Muscle of arm (tissue), 12 donors: ENCODE results near the gene EIF5. TPM values are rescaled to one million over a fixed set of nuclear protein-coding genes. Genes with fewer than 3 reads are reported as not detected.
A peak's percentile ranks its signal among the peaks of the same experiment; 100 is the strongest.

Source experiments
- DNase-seq: peaks from one replicate; pipeline ENCODE4 v3.0.0-alpha.2; 2013
- polyA plus RNA-seq, 12 donors: library from polyadenylated mRNA; unstranded; fragments of 120-200 nt; gene quantifications; one replicate each; pipeline ENCODE4 v1.2.1, GENCODE V29; 2013; ENCODE audit not compliant: insufficient read length in 12 of 12

EIF5 gene
- polyA plus RNA-seq, 12 donors, result 120 to 234 (median 198) TPM; not detected in 1

DNA sequence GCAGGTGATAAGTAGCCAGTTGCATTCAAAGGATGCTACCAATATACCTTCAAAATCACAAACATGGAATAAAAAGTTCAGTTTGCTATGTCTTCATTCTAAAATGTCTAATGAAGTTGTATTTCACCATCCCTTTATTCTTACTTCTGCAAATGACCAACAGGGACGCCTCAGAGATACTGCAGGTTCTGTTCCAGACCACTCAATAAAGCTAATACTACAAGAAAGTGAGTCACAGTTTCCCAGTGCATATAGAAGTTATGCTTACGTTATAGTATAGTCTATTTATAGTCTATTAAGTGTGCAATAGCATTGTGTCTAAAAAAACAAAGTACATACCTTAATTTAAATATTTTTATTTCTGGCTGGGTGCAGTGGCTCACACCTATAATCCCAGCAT is 29.3 kb upstream of the EIF5 start:
- DNase-seq, result no peak

DNA sequence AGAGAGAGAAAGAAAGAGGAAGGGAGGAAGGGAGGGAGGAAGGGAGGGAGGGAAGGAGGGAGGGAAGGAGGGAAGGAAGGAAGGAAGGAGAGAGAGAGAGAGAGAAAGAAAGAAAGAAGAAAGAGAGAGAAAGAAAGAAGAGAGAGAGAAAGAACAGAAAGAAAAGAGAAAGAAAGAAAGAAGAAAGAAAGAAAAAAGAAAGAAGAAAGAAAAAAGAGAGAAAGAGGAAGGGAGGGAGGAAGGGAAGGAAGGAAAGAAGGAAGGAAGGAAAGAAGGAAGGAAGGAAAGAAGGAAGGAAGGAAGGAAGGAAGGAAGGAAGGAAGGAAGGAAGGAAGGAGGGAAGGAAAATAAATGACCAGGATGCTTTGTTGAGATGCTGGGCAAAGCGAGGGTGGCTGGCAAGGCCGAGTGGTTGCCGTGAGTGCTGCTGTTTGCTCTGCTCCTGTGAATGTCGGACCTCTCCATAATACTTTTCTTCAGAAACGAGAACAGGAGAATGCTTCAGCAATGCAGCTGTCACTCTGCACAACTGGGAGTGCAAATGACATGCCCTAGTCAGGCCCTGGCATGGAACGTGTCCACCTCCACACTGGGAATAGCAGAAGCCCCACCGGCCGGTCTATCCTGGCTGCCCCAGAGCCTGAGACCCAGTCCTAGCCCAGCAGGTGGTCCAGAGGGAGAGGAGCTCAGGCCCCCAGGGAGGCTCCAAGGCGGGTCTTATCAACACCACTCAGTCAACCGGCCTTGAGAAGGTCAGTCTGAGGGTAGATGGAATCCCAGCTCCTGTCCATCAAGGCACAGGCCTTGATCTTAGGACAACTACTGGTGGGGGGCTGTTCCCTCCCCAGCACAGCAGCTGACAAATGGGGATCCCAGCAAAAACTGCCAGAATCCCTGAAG is 25.1 kb upstream of the EIF5 start:
- DNase-seq, result no peak

DNA sequence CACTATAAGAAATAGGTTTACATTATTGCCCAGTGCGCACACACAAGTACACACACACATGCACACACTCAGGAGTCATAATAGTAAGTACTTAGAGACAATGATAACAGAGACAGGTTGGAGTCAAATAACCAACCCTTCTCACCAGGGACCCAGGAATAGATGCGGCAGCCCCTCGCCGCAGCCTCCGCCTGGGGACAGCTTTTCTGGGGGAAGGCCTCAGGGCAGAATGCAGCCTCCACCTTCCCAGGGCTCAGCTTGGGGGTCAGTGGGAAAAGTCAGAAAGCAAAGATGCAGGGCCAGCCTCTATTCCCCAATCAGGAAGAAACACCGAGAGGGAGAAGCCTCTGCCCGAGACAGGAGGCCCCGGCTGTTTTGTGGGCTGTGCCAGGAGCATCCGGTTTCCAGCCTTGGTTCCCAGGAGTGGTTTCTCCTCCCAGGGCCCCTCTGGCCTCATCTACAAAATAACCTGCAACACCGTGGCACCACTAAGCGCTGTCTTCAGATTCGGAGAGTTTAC is 23.4 kb upstream of the EIF5 start:
- DNase-seq, result no peak

DNA sequence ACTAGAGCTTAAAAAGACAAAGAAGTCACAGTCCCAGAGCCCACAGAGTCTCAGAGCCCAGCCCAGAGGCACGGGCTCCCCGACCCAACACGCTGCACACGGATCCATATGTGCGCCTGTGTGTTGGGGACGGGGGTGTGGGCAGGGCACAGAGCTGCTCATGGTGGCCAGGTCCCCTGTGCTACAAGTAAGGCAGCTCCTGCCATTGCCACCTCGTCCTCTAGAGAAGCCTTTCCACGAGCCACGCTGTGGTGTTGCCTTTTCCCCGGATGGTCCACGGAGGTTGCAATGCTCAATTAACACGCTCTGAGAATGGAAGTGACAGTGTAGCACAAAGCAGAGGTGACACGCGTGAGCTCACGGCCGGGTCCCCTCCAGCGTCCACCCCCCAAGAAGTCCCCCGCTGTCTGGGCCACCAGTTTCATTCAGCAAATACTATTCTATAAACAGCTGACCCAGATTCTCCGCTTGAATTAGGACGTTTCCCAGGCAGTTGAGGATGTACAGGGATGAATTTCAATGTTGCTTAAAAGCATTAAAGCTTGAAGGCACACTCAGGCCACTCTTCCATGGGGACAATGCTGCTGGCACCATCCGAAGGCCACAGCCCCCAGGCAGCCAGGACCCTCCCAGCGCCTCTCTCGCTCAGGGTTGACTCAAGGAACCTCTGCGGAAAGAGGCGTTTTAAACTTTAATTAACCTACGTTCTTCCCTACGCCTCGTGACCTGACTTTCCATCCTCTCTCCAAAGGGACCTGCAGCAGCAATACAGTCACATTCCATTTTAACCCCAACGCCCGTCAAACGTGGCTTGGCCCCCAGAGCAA is 22.7 kb upstream of the EIF5 start:
- DNase-seq, result no peak

DNA sequence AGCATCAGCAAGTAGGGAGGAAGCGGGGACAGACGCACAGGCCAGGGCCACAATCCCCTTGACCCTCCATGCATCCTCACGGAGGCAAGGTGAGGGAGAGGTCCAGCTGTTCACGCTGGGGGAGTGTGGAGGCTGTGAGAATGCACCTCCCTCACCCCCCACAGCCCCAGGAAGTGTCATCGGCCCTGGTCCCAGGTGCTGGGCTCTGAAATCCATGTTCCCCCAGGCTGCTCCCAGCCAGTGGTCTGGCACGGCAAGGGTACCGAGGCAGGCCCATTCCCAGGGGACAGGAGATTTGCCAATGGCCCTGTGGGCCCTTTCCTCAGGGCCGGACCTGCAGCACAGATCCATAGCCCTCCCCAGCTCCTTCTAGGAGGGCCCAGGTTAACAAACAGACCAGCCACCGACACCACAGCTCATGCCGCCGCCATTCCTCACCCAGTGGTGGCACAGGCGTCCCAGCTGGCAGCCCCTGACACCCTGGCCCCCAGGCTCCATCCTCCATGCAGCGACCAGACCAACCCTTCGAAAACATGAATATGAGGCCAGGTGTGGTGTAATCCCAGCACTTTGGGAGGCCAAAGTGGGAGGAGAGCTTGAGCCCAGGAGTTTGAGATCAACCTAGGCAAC is 21.9 kb upstream of the EIF5 start:
- DNase-seq, result no peak

DNA sequence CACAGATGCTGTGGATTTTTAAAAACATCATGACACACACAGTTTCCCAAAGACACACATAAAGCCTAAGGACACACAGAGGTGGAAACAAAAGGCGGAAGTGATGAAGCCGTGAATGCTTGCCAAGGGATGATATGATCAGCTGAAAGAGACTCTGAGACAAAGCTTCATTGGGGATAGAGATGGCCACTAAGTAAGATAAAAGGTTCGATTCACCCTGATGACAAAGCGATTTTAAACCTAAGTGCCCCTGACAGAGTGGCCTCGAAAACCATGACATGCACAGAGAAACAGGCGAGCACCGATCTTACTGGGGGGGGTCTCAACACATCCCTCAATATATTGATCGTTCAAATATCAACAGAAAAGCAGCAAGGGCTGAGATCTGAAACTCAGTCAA is 20.3 kb upstream of the EIF5 start:
- no peak for DNase-seq

DNA sequence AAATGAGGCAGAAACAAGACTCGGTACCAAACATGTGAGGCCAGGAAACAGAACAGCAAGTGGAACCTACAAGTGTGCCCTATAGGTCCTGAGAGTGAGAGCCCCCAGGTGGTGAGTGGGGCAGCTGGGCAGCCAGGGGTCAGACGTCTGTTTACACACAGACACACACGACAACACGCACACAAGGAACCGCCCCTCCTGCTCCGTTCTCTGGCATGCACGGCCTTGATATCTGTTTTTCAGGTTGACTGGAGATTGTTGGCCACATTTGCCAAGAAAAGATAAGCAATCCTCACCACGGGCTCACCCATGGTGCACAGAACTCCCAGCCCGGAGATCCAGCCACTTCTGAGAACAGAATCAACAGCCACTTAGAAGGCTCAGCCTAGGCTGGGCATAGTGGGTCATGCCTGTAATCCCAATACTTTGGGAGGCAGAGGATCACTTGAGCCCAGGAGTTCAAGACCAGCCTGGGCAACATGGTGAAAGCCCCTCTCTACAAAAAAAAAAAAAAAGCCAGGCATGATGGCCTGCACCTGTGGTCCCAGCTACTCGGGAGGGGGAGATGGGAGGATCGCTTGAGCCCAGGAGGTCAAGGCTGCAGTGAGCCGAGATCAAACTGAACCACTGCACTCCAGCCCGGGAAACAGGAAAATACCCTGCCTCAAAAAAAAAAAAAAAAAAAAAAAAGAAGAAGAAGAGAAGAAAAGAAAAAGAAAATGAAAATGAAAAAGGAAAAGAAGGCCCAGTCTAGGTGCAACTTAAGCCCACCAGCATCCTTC is 19.4 kb upstream of the EIF5 start:
- DNase-seq, result no peak

DNA sequence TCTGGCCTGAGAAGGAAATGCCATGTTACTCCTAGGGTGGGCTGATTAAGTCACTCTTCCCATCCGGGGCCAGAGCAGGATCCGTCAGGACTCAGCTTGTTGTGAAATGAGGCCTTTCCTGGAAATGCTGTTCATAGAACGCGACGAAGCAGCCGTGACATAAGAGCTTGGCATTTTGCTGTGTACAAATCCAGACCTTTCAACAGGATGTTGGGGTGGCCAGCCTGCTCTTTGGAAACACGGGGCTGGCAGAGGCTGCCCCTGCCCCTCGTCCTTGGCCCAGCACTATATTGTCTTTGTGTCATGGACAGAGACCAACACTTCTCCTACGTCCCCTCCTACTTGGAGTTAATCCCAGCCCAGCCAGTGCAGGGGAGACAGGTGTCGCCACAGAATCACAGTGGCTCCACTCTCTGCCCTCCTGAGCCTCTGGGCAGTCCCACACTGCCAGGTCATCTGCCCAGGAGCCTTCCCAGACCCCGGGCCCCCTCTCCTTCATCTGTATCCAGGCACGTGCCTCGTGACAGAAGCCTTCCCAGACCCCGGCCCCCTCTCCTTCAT is 18.6 kb upstream of the EIF5 start:
- DNase-seq, result no peak

DNA sequence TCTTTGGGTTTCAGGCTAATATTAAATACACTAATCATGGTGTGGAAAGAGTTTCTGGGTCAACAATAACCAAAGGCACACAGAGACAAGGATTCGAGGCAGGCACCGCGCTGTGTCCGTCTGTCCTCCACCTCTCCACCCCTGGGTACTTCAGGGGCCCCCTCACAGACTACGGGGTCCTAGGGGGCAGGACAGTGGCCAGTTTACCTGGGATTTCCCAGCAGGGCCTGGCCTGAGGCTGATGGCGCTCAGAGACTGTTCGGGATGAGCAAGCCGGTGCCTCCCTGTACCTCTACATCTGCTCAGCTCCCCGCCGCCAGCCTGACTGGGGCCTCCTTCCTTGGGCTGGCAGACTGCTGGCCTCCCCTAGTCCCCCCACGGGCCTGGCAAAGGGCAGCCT is 18.1 kb upstream of the EIF5 start:
- no peak for DNase-seq

DNA sequence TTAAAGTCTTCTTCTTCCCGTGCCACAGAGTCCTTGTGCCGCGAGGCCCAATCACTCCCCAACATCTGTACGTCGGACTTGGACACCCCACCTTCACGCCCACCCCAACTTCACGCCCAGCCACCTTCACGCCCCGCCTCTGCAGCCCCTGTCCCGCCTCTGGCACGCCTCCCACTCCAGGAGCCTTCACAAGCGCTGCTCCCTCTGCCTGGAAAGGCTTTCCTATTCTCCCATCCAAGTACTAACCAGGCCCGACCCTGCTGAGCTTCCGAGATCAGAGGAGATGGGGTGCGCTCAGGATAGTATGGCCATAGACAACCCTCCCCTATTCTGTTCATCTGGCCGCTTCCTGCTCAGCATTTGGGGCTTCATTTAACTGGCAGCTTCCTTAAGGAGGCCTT is 17.3 kb upstream of the EIF5 start:
- DNase-seq, result no peak

DNA sequence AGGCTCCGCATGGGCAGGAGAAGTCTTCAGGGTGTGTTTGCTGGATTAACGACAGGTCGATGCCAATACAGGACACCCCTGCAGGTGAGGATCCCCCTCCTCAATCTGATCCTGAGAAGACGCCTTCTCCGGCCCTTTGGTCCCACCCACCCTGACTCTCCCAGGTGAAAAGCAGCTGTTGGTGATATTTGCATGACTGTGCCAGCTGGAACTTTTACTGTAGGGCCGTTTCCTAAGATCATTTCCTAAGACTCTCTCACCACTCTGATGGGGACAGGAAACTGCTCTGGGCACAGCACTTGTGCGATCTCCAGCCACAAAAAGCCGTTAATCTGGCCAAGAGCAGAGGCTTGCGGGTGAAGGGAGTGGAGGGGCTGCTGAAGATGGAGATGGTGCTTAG is 16.8 kb upstream of the EIF5 start:
- no peak for DNase-seq

DNA sequence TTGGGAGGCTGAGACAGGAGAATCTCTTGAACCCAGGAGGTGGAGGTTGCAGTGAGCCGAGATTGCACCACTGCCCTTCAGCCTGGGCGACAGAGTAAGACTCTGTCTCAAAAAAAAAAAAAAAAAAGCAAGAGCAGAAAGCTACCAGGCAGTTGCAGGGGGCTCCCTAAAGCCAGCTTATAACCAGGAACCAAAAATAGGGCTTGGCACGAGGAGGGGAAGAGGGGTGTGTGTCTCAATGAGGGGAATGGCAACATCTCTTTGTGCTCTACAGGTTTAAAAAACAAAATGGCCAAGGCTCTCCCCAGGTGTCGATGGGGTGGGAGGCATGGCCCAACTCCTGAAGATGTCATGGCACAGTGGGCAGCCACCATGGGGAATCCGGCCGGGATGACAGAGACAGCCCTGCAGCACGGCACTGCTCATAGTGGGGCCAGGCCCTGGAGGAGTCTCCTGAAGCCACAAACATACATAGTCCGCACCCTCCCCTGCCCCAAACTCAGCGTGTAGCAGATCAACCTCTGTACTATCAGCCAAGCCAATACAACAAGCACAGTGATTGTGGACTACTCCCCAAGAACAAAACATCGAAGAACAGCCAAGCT is 16.0 kb upstream of the EIF5 start:
- no peak for DNase-seq

DNA sequence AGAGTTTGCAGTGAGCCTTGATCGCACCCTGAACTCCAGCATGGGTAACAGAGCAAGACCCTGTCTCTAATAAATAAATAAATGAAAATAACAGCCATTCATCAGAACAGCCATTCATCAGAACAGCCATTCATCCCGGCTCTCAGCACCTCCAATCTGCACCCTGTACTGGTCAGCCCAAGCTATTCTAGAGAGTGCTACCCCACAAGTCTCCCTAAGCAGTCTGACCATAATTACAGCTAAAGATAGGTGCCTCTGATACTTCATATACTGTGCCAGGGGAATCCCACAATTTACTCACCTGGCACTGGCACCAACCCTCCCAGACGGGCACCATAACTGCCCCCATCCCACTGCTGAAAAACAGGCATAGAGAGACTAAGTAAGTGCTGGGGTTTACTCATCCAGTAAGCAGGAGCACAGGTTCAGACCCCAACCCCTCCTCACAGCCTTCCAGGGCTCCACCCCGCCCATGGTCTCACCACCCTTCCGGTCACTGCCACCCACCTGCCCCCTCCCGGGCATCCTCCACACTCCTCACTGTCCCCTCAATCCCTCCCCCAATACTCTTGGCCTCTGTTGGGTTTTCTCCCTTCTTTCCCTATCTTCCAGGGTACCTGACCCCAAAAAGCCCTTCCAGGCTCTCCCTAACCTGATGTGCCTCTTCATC is 15.2 kb upstream of the EIF5 start:
- DNase-seq, result no peak

DNA sequence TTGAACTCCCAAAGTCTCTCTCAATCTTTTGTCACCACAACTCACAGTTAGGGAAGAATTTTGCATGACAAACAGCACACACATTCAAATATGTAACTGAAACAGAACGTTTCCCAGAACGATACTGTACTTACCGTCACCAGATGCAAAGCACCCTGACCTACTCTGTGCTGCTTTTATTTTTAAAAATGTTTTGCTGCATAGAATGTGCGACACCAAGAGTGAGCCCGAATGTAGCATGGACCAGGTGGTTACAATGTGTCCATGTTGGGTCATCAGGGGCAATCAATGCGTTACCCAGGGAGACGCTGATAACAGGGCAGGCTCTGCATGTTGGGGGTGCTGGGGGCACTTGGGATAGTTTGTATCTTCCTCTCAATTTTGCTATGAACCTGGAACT is 14.6 kb upstream of the EIF5 start:
- no peak for DNase-seq

DNA sequence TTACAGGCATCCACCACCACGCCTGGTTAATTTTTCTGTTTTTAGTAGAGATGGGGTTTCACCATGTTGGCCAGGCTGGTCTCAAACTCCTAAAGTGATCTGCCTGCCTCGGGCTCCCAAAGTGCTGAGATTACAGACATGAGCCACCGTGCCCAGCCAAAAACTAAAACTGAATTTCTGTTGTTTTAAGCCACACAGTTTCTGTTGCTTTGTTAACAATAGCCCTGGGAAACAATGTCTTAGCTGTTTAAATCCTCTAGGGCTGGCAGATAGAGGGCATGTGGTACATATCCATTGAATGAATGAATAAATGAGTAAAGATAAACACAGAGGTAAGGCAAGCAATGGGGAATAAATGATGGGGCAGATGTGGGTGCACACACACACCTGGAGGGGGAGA is 8.0 kb upstream of the EIF5 start:
- DNase-seq, result no peak

DNA sequence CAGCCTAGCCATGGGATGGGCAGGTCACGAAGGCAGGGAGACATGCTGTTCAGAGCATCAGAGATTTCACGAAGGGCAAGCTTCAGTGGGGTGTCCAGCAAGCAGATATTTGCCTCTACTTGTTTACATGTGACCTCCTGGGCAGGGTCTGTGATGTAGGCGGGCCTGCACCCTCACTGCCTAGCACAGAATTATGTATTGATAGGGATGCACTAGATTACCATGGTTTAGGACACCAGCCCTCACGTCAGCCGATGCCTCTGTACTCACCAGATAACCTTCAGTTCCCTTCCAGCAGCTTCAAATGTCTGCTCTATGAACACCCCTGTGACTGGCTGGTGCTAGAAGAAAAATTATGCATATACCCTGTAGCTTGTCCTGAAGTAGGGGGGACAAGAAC is 5.1 kb upstream of the EIF5 start:
- DNase-seq, result no peak

DNA sequence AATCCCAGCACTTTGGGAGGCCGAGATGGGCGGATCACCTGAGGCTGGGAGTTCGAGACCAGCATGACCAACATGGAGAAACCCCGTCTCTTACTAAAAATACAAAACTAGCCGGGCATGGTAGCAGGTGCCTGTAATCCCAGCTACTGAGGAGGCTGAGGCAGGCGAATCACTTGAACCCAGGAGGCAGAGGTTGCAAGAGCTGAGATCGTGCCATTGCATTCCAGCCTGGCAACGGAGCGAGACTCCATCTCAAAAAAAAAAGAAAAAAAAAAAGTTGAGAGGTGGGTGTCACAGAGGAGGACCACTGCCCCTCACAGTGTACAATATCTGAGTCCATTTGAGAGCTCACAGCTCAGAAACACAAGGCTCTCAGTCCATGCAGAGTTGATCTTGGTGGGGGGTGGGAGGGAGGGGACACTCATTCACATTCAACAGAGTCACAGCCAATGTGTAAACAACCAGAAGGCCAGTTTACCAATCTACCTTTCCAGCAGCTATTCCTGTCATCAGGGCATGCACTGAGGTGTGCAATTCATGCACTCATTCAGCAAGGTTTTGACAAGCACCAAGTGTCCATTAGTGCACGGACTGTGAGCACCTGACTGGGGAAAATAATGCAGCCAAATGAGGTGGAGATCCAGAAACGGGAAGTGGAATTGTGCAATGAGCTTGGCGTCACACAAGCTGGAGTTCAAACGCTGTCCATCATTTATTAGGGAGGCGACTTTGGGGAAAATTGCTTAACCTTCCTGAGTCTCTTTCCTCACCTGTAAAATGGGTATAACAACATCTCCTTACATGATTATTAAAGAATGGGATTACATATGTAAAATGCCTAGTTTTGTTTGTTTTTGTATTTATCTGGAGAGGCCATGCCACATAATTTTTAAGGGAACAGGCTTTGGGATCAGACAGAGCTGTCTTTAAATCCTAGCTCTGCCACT is 4.4 kb upstream of the EIF5 start:
- peak; percentile 23 for DNase-seq

DNA sequence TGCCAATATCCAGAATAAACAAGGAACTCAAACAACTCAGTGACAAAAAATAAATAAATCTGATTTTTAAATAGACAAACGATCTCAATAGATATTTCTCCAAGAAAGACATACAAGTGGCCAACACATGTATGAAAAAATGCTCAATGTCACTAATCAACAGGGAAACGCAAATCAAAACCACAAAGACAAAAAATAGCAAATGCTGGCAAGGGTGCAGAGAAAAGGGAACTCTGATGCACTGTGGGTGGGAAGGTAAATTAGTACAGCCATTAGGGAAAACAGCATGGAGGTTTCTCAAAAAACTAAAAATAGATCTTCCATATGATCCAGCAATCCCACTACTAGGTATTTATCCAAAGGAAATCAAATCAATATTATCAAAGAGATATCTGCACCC is 3.5 kb upstream of the EIF5 start:
- DNase-seq, result no peak
